GM15510 (cell line): ENCODE data around the gene PHACTR1.

Experiments
- POLR2A ChIP-seq: IDR thresholded peaks from 3 replicates; pipeline ENCODE4 v1.6.1; 2011; ENCODE audit warnings: borderline replicate concordance; ENCODE audit not compliant: insufficient read length; ENCODE audit errors: extremely low read depth

PHACTR1 gene

DNA sequence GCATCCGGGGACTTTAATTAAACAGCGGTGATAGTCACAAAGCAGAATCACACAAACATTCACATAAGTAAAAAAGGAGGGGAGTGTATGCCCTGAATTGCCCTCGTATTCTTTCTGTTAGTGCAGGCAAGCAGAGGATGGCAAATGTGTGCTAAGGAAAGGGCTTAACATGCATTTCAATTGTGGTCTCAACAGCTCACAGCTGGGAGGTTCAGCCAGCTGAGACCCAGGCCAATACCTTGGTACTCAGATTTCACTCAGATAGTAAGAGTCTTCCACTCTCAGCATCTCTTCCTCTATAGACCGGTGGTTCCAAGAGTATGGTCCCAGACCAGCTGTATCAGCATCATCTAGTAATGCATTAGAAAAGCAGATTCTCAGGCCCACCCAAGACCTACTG is 215.1 kb downstream of the PHACTR1 start:
- TF ChIP-seq POLR2A = no peak

DNA sequence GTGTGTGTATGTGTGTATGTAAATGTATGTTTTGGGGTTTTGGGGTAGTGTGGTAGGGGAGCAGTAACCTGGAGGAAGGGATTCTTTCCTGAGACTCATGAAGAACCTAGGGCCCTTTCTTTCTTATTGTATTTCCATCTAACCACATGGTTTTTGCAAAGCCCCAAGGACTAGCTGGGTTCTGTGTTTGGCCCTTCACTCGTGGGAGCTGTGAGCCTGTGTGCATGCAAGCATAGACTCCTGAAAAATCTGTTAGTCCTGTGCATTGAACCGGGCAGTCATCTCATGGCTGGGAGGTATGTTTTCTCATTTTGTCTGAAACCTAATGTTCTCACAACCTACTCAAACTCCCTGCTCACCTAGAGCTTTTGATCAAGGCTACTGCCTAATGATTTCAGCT is 219.1 kb downstream of the PHACTR1 start:
- TF ChIP-seq POLR2A = no peak

DNA sequence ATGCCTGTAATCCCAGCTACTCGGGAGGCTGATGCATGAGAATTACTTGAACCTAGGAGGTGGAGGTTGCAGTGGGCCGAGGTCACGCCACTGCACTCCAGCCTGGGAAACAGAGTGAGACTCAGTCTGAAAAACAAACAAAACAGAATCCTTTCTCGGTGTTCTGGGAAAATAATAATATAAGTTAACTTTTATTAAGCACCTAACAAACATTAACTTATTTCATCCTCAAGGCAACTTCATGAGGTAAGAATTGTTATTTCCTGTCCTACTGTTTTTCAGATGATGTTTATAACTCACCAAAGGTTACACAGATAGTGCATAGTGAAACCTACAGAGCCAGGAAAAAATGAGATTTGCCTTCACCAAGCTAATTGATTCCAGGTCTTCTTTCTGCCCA is 221.4 kb downstream of the PHACTR1 start:
- TF ChIP-seq POLR2A = no peak

DNA sequence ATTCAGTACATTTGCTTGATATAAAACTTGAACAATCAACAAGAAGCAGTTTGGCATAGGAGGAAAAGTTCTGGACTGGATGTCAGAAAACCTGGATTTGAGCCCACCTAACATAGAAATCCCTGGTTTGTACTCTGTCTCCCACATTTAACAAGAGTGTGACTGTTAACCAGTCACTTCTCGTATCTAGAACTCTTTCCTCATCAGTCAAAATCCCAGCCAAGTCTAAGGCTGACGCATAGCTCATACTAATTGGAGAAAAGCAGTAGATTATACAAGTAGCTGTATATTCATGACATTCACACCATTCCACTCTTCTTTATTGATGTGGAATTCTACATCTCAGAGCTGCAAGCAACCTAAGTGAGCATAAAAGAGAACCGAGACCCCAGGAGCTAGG is 222.7 kb downstream of the PHACTR1 start:
- TF ChIP-seq POLR2A = no peak

DNA sequence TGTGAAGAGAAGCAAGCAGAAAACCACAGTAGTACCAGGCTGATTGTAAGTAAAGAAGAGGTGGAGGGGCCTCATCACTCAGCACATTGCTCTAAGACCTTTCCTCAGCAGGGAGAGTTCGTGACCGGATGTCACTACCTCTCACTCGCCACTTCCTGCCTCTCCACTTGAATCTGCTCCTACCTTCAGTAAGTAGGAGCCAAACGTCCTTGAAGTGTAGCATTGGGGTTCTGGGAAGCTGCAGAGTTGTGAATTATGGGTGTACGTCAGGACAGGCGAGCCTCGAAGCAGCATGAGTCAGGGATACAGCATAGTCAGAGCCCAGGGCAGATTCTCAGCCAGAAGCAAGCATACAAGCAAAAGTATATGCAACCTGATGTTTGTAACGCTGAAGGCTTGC is 224.9 kb downstream of the PHACTR1 start:
- TF ChIP-seq POLR2A = no peak

DNA sequence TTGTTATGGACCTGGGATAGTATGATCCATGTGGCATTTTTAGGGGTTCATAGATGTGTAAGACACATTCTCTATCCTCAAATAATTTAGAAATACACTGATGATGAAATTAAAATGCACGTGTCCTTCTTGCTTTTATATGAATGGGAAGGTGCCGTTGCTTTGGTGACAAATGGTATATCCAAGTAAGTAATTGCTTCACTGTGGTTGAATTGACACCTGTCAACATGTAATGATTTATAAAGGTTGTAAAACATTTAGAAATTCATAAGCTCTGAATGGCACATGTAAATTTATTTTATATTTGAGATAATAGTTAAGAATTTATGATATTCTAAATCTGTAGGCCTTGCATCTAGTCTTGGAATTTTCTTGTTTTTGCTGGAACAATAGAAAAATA is 227.0 kb downstream of the PHACTR1 start:
- no peak for TF ChIP-seq POLR2A

GRCh38 chr6:12944001-12944400 is 227.4 kb downstream of the PHACTR1 start:
- no peak for TF ChIP-seq POLR2A

GRCh38 chr6:12947151-12947871 is 230.7 kb downstream of the PHACTR1 start:
- TF ChIP-seq POLR2A = no peak

- no peak for TF ChIP-seq POLR2A
Measured at GRCh38 chr6:12947967-12948366, 231.4 kb downstream of the PHACTR1 start.

DNA sequence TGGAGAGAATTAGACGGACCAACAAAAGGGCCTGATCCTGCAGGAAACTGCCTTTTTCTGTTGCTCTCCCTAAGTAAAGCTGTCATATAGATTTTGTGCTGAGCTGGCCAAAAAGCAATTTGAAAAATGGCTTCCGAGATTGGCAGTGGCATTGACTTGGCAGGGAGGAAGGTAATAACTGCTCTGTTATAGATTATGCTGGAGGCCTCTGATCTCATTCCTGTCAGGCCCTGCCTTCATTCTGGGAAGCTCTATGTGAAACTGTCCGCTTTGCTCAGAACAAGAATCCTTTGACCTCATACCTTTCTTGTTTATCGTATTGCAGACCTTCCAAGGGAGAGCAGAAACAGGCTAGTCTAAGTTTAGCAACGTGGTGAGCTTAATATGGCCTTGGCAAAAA is 234.4 kb downstream of the PHACTR1 start:
- no peak for TF ChIP-seq POLR2A

- TF ChIP-seq POLR2A = no peak
Measured at GRCh38 chr6:12951415-12951814, 234.8 kb downstream of the PHACTR1 start.

DNA sequence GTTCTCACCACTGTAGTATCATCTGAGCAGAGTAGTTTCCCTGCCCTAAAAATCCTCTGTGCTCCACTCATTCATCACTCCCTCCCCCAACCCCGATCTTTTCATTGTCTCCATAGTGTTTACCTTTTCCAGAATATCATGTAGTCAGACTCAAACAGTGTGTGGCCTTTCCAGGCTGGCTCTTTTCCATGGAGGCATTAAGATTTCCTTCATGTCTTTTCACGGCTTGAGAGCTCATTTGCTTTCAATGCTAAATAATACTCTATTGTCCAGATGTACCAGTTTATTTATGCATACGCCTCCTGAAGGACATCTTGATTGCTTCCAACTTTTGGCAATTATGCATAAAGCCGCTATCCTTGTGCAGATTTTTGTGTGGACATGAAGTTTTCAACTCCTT is 235.8 kb downstream of the PHACTR1 start:
- TF ChIP-seq POLR2A = no peak

- TF ChIP-seq POLR2A = no peak
Measured at GRCh38 chr6:12955956-12956355, 239.4 kb downstream of the PHACTR1 start.

GRCh38 chr6:12956991-12957320 is 240.4 kb downstream of the PHACTR1 start:
- TF ChIP-seq POLR2A = no peak

DNA sequence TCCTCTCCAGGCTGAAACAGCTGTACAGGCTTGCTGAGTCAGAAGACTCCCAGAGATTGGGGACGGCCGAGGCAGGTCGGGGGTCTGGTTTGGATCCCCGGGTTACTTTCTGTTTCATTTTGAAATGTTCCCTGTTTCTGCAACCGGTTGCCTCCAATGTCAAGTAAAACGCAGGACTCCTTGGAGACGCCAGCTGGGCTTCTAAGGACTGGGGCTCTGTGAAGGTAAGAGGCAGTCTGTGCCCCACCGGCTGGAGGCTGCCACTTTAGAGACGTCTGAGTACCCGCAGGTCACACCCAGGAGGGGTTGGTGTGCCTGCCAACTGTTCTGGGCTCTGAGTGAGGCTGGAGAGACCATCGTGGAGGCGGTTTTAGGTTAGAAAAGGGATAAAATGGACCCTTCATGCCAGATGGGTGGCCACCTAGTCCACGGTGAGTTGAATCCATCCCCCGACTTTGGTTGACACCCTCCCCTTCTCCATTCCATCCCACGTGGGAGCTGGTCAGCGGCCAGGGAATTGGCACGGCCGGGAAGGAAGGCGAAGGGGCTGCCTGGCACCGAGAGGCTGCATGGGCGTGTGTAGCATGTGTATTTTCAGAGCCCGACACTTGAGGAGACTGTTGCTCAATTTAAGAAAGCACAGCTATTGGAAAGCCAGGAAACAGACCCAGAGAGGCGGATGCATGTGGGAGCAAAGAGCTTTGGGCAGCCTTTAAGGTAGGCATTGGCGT is 240.9 kb downstream of the PHACTR1 start:
- TF ChIP-seq POLR2A = no peak

GRCh38 chr6:12958052-12958706 is 241.6 kb downstream of the PHACTR1 start:
- TF ChIP-seq POLR2A = no peak

GRCh38 chr6:12961761-12962160 is 245.2 kb downstream of the PHACTR1 start:
- TF ChIP-seq POLR2A = no peak

DNA sequence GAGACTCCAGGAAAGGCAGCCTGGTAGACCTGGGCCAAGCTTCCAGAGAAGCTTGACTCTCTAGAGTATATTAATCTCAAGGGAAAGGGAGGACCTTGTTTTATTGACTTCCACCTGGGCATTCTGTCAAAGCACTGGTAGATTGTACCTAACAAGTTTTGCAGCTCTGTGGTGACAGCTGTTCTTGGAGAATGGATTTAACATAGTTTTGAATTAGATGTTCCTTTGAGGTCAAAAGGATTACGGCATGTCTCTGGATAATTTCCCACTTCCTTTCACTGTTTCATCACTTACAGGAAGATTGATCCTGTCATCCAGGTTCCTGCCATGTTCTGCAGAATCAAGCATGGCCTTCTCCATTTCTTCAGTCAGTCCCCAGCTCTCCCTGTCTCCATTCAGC is 246.0 kb downstream of the PHACTR1 start:
- TF ChIP-seq POLR2A = no peak
